ENCODE measurements around the gene SOD3.

- TF ChIP-seq SIX5 (IDR thresholded peaks at IDR 0.05; ENCODE audit: low read depth, low read length, severe bottlenecking): no peak
- no peak for TF ChIP-seq CTCF (IDR thresholded peaks at IDR 0.05 in 2 of 3, conservative IDR thresholded peaks at IDR 0.05 in 1 of 3; ENCODE audit: control insufficient read depth in 2 of 3, extremely low read depth in 1 of 3, insufficient read depth in 1 of 3, low read depth in 3 of 3, low read length in 3 of 3)
- no peak for TF ChIP-seq SIN3A (IDR thresholded peaks at IDR 0.05; ENCODE audit: low read depth, low read length)
- no peak for TF ChIP-seq GABPA (IDR thresholded peaks at IDR 0.05; ENCODE audit: low read depth)
- TF ChIP-seq NR2C2 (IDR thresholded peaks at IDR 0.05; ENCODE audit: borderline replicate concordance, control insufficient read depth, insufficient read length, low read depth): no peak
- TF ChIP-seq EP300 (IDR thresholded peaks at IDR 0.05; ENCODE audit: borderline replicate concordance in 1 of 2, control insufficient read depth in 1 of 2, low read depth in 2 of 2, low read length in 2 of 2): no peak
- no peak for TF ChIP-seq MYC (IDR thresholded peaks at IDR 0.05; ENCODE audit: insufficient read depth, insufficient read length, insufficient replicate concordance, low read length, severe bottlenecking)
- no peak for TF ChIP-seq TCF3 (IDR thresholded peaks at IDR 0.05; ENCODE audit: borderline replicate concordance, insufficient read depth, low read depth, low read length)
- no peak for TF ChIP-seq YBX1 (IDR thresholded peaks at IDR 0.05)
- TF ChIP-seq SUPT20H (IDR thresholded peaks at IDR 0.05; ENCODE audit: borderline replicate concordance, control insufficient read depth, low read depth, low read length): no peak
- no peak for TF ChIP-seq SP1 (IDR thresholded peaks at IDR 0.05; ENCODE audit: low read depth, low read length)
- no peak for TF ChIP-seq EGR1 (IDR thresholded peaks at IDR 0.05; ENCODE audit: borderline replicate concordance in 1 of 2, low read depth in 2 of 2, low read length in 2 of 2)
- no peak for TF ChIP-seq EZH2 (IDR thresholded peaks at IDR 0.05; ENCODE audit: borderline replicate concordance, control insufficient read depth, low read depth, low read length)
- TF ChIP-seq DPF2 (IDR thresholded peaks at IDR 0.05): no peak
Observed at GRCh38 chr4:24816797-24817196, 21.4 kb downstream of the SOD3 start.

Data from GM12878 (cell line).